ENCODE data around the gene TRAF7.

DNA sequence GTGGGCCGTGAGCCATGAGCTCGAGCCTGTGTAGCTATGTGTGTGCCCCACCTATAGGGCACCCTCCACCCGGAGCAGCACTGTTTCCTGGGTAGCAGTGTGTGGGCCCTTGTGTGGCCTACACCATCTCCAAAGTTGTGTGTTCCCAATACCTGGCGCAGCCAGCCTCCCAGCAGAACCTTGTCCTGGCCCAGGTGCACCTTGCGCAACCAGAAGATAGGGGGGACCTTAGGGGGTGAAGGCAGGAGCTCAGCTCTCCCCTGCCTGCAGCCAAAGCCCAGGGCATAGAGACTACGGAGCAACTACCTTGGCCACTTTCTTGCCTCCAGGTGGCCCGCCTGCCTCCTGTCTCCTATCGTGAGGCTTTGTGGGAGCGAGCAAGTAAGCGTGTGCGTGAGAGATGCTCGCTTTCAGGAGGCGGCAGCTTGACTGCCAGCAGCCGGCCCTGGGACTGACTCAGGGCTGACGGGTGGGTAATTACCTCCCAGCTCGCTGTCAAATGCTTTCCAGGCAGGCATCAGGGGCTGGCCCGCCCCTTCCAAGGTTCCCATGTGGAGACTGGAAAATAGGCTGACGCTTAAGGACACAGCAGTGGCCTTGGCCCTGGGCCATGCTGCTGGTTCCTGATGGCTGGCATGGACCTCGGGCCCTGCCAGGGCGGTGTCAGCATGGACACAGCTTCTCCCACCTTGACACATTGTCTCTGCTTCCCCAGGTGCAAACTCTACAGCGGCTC lies 19.0 kb downstream of the TRAF7 start:
- no peak for TF ChIP-seq CTCF (IDR thresholded peaks at IDR 0.05)
- no peak for TF ChIP-seq POLR2A (IDR thresholded peaks at IDR 0.05)

All from body of pancreas (tissue), 4 donors.